SW 1271 (cell line): Measurements from ENCODE around the gene ERBB4.

Experiments used
- DNase-seq, 2 experiments: peaks; one replicate each; lab custom pipeline; 2025; lab: John Stamatoyannopoulos, UW

ERBB4 gene

GRCh38 chr2:211405036-211405435 lies 1133.6 kb downstream of the ERBB4 start:
- no peak for DNase-seq

- DNase-seq: no peak
Observed at GRCh38 chr2:211404098-211404497, 1134.5 kb downstream of the ERBB4 start.

- no peak for DNase-seq
Observed at GRCh38 chr2:211401328-211401727, 1137.3 kb downstream of the ERBB4 start.

GRCh38 chr2:211397764-211398163 lies 1140.8 kb downstream of the ERBB4 start:
- DNase-seq: no peak

- DNase-seq: no peak
Observed at GRCh38 chr2:211396815-211397214, 1141.8 kb downstream of the ERBB4 start.

- DNase-seq: no peak
Observed at GRCh38 chr2:211391189-211391567, 1147.4 kb downstream of the ERBB4 start.

- DNase-seq: no peak
Observed at GRCh38 chr2:211390536-211391188, 1147.9 kb downstream of the ERBB4 start.

- DNase-seq: no peak
Observed at GRCh38 chr2:211387734-211388133, 1150.9 kb downstream of the ERBB4 start.

GRCh38 chr2:211380041-211380440 lies 1158.6 kb downstream of the ERBB4 start:
- DNase-seq: no peak

- DNase-seq: no peak
Observed at GRCh38 chr2:211376410-211376809, 1162.2 kb downstream of the ERBB4 start.

GRCh38 chr2:211373203-211373602 lies 1165.4 kb downstream of the ERBB4 start:
- DNase-seq: no peak

GRCh38 chr2:211371465-211371864 lies 1167.1 kb downstream of the ERBB4 start:
- DNase-seq: no peak

GRCh38 chr2:211368467-211368866 lies 1170.1 kb downstream of the ERBB4 start:
- DNase-seq: no peak

- DNase-seq: no peak
Observed at GRCh38 chr2:211367711-211368110, 1170.9 kb downstream of the ERBB4 start.

- no peak for DNase-seq
Observed at GRCh38 chr2:211367293-211367692, 1171.3 kb downstream of the ERBB4 start.

- DNase-seq: no peak
Observed at GRCh38 chr2:211364911-211365310, 1173.7 kb downstream of the ERBB4 start.

- no peak for DNase-seq
Observed at GRCh38 chr2:211361383-211361782, 1177.2 kb downstream of the ERBB4 start.

- DNase-seq: no peak
Observed at GRCh38 chr2:211359347-211359746, 1179.3 kb downstream of the ERBB4 start.

- DNase-seq: no peak
Observed at GRCh38 chr2:211358504-211358903, 1180.1 kb downstream of the ERBB4 start.

- no peak for DNase-seq
Observed at GRCh38 chr2:211354481-211354880, 1184.1 kb downstream of the ERBB4 start.

GRCh38 chr2:211351987-211352386 lies 1186.6 kb downstream of the ERBB4 start:
- DNase-seq: no peak

- DNase-seq: no peak
Observed at GRCh38 chr2:211349031-211349430, 1189.6 kb downstream of the ERBB4 start.

GRCh38 chr2:211347328-211347727 lies 1191.3 kb downstream of the ERBB4 start:
- no peak for DNase-seq

- DNase-seq: no peak
Observed at GRCh38 chr2:211344289-211344688, 1194.3 kb downstream of the ERBB4 start.
